Renal pelvis (tissue), 4 donors: ENCODE data around the gene MAG. TPM values are rescaled to one million over a fixed set of nuclear protein-coding genes. Genes with fewer than 3 reads are reported as not detected.
A peak's percentile ranks its signal among the peaks of the same experiment; 100 is the strongest.
"Not testable (repeated sequence)": the region's sequence is repeated elsewhere in the genome, so short reads cannot be mapped to it uniquely, and the experiment has no call there.

Experiments used
- DNase-seq: peaks from one replicate; pipeline ENCODE4 v3.0.0-alpha.2; 2013
- polyA plus RNA-seq, 3 donors: library from polyadenylated mRNA; unstranded; fragments of 120-200 nt; gene quantifications; one replicate each; pipeline ENCODE4 v1.2.1, GENCODE V29; 2013; ENCODE audit not compliant: insufficient read length in 3 of 3

The MAG gene
- polyA plus RNA-seq, 3 donors, result 5.1 to 6.2 (median 5.3) TPM

DNA sequence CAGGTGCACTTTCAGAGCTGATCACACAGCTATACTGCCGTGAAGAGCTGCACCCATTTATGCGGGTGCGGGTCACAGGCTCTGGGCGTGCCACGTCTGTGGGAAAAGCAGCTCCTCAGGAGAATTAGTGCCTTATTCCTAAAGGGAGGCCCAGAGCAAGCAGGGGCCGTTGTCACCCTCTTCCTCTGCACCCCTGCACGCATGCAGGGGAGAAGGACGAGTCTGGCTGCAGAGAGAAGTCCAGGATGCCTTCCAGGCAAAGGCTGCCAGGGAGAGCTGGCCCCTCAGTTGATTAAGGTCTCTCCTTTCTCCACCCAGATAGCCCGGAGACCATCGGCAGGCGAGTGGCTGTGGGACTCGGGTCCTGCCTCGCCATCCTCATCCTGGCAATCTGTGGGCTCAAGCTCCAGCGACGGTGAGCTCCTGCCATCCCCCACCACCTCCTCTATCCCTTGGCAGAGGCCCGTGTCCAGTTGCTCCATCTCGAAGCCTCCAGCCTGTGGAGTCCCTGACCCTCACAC, 52.6 kb downstream of the MAG start:
- DNase-seq, result no peak

DNA sequence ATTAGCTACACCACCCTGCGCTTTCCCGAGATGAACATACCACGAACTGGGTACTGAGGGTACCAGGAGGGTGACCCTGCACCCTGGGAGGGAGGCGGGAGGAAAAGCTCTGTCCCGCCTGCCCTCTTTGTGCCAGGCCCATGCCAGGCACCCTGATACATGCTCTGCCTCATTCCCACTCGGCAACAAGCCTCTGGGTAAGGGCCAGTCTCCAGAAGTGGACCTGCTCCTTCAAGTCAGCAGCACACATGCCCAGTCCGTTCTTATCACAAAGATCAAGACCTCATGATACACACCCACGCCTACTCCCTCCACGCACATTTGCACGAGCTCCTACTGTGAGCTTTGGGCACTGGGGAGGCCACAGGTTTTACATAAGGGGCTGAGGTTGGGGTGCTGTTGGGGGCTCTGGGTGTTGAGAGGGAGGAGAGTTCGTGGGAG, 53.7 kb downstream of the MAG start:
- DNase-seq, result no peak

DNA sequence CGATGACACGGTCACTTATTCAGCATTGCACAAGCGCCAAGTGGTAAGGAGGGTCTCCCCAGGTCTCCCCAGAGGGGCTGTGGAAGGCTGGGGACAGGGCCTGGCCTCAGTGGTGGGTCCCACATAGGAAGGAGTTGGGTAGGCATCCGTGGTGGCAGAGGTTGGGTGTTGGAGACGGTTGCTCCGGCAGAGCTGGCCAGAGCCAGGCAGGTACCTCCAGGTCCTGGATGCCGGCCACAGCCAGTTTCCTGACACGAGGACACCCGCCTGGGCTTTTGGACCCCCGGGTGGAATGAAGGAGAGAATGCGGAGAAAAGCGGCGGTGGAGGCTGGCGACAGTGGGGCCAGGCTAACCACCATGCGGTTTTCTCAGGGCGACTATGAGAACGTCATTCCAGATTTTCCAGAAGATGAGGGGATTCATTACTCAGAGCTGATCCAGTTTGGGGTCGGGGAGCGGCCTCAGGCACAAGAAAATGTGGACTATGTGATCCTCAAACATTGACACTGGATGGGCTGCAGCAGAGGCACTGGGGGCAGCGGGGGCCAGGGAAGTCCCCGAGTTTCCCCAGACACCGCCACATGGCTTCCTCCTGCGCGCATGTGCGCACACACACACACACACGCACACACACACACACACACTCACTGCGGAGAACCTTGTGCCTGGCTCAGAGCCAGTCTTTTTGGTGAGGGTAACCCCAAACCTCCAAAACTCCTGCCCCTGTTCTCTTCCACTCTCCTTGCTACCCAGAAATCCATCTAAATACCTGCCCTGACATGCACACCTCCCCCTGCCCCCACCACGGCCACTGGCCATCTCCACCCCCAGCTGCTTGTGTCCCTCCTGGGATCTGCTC, 54.5 kb downstream of the MAG start:
- DNase-seq, result no peak

DNA sequence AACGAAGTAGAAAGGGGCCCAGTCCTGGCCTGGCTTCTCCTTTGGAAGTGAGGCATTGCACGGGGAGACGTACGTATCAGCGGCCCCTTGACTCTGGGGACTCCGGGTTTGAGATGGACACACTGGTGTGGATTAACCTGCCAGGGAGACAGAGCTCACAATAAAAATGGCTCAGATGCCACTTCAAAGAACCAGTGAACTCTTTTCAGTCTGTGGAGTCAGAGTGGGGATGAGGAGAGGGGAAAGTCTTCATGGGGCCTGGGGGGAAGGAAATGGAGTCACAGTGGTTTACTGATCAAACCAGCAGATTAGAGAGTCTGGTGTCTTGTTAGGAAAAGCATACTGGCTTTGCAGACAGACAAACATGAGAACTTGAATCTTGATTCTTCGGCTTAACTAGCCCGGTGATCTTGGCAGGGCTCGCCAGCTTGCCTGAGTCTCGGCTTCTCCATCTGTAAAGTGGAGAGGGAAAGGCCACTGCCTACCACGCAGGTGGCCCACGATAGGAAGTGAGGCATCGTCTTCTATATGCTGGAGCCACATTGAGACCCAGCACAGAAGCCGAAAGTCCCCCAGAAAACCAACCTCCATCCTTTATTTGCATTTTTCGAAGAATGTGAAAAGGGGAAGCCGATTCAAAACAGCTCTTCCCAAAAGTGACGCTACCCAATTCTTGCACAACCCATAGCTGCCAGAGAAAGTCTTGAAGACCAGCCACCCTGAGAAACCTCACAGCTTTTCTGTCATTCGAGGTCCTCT, 55.4 kb downstream of the MAG start, which contains the start of gene FFAR1:
Gene FFAR1 (plus strand): TSS at position 732 of the 759 bp plus-strand sequence. CDS start 3,650 bp downstream, outside the sequence.
- no peak for DNase-seq

DNA sequence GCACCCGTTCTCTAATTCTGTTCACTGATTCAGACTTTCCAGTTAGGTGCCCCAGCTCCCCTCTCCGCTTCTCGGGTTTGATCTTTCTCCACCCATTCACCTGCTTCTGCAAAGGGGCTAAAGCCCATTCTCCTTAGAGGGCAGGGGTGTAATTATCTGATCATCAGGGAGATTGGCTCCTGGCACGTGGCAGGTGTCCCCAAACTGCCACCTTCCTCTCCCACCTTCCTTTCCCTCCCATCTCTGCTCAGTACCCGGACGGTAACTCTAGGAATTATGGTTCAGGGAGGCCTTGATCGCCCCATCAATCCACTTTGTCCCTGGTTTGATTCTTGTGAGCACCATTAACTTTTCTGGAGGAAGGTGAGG, 56.0 kb downstream of the MAG start:
- no peak for DNase-seq

DNA sequence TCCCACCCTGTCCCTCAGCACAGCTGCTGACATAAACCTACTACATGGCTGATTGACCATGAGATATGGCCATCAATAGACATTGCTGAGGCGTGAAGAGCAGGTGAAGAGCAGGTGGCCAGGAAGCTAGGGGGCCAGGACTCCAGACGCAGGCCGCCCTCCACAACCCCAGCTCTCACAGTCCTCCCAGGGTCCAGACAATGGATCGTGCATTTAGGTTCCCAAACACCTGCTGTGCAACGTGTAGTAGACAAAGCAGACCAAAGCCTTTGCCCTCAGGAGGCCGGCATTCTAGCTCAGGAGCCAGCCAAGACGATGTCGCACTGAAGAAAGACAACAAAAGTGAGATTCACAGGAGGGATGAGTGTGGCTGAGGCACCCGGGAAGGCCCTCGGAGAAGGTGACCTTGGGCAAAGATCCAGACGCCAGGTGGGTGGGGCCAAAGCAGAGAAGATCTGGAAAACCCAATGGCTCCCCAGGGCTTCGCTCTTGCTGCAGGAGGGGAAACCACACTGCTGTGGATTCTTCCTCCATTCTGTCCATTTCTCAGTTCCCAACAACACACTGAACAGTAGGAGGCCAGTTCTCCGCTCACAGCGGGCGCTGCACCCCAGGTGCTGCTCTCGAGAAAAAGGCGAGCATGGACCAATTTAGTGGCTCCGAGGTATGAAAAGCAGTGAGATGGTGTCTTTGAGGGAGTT, 57.1 kb downstream of the MAG start:
- no peak for DNase-seq

DNA sequence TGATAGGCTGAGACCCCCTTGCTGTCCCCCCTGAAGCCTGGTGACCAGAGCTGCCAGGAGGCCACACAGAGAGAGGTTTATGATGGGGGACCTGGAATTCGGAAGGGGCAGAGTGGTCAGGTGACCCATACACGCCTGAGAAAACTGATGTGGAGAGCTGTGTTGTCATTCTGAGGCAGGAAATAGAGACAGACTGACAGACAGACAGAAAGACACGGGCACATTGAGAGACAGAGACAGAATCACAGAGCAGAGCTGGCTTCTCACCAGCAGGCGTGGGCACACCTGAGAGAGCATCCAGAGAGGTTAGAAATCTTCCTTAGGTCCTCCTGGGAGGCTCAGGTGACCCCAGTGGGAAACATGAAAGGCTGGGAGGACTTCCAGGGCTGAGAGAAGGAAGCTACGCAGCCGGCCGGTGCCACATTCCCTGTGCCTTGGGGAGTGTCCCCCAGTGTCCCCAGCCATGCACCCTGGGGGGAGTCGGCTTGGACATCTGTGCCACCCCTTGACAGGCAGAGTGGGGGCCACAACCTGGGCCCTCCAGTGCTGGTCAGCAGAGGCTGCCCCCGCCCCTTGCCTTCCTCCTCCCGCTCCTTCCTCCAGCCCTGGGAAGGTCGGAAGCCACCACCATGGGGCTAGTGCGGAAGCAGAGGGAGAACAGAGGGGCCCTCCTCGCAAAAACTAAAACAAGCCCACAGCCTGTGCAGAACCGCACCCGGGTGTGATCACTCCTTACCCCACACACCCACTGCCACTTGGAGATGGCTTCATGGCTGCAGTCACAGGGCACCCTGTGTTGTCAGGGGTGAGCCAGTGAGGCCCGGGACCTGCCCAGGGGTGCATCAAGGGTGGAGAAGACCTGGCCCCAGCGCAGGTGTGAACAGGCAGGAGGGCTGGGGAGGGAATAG, 57.9 kb downstream of the MAG start:
- no peak for DNase-seq

DNA sequence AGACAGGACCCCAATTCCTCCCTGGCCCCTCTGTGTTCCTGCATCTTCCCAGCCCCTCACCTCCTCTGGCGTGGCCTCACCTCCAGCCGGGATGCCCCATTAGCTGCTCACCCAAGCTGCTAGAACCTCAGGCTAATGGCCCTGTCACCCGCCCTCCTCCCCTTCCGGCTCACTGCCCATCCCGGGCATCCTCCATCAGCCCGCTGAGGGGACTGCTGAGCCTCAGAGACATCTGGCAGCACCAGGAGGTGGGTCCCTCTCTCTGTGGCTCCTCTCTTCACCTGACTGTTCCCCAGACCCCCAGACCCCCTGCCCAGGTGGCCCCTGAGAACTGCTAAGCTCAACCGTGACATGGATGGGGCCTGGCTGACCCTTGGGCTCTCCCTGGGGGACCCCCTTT, 58.6 kb downstream of the MAG start:
- DNase-seq, result peak; percentile 55

DNA sequence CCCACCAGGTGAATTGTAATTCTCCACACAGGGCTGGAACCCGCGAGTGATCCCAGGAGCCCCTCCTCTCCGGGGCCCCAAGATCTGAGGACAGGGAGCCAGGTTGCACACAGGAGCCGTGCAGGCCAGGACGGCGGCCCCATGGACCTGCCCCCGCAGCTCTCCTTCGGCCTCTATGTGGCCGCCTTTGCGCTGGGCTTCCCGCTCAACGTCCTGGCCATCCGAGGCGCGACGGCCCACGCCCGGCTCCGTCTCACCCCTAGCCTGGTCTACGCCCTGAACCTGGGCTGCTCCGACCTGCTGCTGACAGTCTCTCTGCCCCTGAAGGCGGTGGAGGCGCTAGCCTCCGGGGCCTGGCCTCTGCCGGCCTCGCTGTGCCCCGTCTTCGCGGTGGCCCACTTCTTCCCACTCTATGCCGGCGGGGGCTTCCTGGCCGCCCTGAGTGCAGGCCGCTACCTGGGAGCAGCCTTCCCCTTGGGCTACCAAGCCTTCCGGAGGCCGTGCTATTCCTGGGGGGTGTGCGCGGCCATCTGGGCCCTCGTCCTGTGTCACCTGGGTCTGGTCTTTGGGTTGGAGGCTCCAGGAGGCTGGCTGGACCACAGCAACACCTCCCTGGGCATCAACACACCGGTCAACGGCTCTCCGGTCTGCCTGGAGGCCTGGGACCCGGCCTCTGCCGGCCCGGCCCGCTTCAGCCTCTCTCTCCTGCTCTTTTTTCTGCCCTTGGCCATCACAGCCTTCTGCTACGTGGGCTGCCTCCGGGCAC, 59.6 kb downstream of the MAG start:
- no peak for DNase-seq

DNA sequence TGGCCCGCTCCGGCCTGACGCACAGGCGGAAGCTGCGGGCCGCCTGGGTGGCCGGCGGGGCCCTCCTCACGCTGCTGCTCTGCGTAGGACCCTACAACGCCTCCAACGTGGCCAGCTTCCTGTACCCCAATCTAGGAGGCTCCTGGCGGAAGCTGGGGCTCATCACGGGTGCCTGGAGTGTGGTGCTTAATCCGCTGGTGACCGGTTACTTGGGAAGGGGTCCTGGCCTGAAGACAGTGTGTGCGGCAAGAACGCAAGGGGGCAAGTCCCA, 60.2 kb downstream of the MAG start:
- DNase-seq, result no peak

DNA sequence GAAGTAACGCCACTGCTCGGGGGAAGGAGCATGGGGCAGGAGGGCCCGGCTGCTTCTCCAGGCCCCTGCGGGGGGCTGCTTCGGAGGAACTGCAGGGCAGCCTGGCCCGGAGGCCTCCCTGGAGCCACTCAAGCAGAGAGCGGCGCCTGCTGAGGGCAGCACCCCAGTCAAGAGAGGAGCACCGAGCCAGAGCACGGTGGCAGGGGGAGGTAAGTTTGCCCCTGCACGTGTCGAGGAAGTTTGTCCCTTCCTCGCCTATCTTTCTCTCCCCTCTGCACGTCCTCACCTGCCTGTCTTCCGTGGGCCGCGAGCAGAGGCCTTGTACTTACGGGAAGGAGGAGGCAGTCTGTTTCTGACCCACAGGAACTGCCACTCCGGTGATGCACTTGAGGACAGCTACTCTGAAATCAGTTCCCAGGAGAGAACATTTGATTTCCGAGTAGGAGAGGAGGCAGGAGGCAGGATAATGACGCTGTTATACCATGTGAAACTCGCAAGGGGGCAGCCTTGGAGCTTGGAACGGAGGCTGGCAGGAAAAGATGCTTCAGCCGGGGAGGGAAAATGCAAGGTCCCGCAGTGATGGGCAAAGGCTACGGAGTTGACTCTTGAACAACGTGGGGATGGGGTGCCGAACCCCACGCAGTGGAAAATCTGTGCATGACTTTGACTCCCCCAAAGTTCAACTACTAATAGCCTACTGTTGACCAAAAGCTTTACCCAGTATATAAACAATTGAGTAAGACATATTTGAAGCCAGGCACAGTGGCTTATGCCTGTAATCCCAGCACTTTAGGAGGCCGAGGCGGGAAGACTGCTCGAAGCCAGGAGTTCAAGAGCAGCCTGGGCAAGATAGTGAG, 60.7 kb downstream of the MAG start:
- DNase-seq, result peak; percentile 71

DNA sequence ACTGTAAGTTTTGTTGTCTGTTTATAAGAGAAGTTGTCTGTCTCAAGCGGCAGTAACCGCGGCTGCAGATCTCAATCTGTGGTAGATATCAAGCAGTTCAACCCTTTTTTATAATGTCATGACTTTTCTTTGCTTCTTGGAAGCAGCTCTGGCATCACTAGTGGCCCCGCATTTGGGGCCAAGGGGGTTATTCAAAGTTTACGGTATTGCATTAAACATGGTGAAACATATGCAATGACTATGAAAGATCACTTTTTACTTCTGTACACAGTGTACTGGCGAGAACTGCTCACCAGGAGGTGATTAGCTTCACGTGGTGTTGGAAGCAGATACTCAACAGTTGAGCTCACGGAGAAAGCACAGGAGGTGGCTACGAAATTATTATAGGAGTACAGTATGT, 61.7 kb downstream of the MAG start:
- DNase-seq, result no peak

DNA sequence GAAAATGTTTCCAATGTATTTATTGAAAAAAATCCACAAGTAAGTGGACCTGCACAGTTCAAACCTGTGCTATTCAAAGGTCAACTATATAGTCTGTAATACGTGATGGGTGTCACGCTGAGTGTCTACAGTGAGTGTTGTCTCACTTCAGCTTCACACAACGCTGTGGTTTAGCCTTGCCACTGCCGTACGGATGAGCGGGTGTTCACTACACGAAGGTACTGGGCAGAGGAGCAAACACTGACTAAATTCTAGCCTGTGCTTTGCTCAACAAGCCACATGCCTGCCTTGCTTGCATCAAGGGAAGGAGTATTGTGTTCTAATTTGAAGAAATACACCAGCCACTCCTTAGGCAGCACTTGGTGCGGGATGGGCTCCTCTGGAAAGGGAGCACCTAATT, 62.9 kb downstream of the MAG start:
- DNase-seq, result no peak

DNA sequence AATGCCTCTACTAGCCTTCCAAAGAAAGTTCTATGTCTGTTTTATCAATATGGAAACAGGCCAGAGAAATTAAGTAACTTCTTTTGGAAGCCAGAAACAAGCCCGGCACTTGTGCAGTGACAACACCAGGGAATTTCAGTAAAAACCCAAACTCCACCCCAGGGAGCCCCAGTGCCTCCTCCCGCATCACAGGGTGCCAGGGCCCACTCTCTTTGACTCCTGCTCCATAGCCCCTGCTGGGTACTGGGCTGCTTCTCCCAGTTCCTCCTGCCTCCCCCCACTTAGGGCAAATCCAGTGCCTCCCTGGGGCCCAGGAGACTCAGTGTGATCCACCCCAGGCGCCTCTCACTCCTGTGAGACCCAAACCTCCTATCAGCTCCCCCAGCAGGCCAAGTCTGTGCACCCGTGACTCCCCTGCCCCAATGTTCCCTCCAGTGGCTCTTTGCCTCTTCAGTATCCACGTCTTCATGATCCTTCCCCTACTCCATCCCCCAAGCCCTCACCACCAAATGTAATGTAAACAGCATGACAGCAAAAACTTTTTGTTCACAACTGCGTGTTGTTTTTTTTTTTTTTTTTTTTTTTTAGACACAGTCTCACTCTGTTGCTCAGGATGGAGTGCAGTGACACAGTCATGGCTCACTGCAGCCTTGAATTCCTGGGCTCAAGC, 64.0 kb downstream of the MAG start:
- no peak for DNase-seq

DNA sequence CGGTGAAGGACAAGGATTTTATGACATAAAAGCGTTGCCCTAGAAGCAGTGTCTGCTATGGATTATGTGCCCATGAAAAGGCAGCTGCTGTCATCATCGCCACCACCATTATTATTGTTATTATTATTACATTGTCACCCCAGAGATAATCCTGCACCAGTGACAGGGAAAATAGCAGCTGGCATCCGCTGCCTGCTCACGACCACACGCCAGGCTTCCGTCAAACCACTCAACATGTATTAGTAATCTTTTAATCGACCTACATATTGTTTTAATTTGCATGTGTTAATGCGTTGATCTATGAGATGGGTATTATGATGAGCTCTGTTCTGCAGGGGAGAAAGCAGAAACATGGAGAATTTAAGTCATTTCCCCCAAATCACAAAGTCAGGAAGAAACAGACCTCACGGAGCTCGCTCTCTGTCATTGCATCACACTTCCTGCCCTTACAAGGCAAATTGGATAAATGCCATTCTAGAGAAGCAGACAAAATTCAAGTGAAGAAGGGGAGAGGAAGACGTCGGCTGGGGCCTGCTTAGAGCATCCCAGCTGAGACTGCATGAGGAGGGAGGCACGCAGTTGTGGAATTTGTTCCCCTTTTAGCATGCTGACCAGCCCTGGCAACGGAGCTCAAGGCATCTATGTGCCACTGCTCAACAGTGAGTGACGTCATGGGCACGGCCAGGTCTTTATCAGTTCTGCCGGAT, 66.1 kb downstream of the MAG start, which contains the start of gene FFAR3:
Gene FFAR3 (plus strand): TSS at position 594 of the 707 bp plus-strand sequence. CDS start 431 bp downstream, outside the sequence.
- DNase-seq, result no peak

DNA sequence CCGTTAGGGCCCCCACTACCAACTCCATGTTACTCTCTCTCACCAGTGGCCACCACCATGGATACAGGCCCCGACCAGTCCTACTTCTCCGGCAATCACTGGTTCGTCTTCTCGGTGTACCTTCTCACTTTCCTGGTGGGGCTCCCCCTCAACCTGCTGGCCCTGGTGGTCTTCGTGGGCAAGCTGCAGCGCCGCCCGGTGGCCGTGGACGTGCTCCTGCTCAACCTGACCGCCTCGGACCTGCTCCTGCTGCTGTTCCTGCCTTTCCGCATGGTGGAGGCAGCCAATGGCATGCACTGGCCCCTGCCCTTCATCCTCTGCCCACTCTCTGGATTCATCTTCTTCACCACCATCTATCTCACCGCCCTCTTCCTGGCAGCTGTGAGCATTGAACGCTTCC, 66.9 kb downstream of the MAG start:
- DNase-seq, result not testable (repeated sequence)

DNA sequence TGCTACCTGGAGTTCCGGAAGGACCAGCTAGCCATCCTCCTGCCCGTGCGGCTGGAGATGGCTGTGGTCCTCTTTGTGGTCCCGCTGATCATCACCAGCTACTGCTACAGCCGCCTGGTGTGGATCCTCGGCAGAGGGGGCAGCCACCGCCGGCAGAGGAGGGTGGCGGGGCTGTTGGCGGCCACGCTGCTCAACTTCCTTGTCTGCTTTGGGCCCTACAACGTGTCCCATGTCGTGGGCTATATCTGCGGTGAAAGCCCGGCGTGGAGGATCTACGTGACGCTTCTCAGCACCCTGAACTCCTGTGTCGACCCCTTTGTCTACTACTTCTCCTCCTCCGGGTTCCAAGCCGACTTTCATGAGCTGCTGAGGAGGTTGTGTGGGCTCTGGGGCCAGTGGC, 67.4 kb downstream of the MAG start:
- not testable (repeated sequence) for DNase-seq

DNA sequence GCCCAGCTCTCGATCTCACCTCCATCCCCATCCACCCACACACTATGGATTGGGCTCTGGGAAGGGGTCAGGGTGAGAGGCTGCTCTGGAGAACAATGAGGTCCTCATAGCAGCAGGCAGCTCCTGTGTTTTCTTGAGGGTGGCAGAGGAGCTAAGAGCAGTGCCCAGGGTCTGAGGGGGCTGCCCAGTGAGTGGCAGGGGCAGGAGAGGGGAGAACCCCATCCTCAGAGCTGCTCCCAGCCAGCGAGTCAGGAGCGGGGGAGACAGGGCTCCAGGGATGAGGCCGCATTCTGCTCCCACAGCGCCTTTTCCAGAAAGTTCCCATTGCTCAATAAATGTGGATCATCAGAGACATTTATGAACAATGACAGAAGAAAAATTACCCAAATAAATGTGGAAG, 68.1 kb downstream of the MAG start:
- not testable (repeated sequence) for DNase-seq
